DMS 273 treated with DMSO at 0.1 percent for 48 hours (cell line): ENCODE measurements around the gene APC.

ENCODE experiments used
- DNase-seq: peaks from one replicate; lab custom pipeline; 2025; lab: John Stamatoyannopoulos, UW

The APC gene

DNA sequence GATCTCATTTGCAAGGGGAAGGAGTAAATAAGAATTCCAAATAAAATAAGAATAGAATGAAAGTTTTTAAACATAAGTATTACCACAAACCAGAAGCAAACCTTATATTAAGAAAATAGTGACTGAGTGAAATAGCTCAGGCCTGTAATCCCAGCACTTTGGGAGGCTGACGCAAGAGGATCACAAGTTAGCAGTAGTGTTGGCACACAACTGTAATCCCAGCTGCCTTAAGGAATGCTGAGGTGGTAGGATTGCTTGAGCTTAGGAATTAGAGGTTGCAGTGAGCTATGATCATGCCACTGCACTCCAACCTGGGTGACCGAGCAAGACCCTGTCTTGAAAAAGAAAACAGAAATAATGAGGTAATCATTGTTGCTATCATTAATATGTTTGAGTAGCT lies 47.0 kb downstream of the APC start:
- no peak for DNase-seq

DNA sequence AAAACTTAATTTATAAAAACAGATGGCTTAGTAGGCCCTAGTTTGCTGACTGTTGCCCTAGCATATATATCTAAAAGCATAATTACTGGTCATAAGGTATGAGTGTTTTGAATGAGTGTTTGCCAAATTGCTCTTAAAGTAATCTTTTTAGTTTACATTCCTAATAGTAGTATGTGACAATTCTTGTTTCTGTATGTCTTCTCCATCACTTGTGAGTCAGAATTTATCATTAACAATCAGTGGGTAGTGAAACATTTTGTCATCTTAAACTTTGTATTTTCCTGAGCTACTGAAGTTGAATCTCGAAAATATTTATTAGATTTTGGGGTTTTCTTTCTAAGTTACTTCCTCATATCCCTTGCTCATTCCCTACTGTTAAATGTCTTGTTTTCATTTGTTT lies 49.6 kb downstream of the APC start:
- no peak for DNase-seq

DNA sequence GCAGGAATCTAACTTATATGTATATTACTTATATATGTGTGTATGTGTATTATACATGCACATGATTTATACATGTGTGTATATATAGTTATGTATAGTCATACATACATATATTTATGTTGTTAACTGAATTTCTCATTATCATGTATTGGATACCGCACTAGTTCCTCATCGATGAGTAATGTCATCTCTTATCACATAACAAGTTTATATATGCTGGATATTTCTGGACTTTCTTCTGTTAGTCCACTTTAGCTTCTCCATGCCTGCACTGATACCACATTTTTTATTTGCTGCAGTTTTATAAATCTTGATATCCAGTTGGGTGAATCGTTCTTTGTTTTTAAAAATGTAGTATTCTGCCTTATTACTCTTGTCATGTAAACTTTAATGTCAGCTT lies 50.2 kb downstream of the APC start:
- no peak for DNase-seq

DNA sequence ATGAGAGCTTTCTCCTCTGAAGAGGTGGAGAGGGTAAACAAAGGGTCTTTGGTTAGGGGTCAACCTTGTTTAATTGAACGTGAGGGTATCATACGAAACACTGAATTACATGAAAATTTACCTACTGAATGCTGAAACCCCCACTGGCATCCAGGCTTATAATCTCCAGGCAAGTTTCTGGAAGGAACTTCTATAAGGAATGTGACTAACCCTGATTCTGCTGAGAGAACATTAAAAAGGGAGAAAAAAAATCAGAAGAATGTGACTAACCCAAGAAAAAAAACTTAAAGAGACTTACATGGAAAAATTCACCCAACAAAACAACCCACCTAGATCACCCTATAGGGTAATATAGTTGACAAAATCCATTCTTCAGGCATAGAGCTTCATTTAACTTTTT lies 55.5 kb downstream of the APC start:
- no peak for DNase-seq

DNA sequence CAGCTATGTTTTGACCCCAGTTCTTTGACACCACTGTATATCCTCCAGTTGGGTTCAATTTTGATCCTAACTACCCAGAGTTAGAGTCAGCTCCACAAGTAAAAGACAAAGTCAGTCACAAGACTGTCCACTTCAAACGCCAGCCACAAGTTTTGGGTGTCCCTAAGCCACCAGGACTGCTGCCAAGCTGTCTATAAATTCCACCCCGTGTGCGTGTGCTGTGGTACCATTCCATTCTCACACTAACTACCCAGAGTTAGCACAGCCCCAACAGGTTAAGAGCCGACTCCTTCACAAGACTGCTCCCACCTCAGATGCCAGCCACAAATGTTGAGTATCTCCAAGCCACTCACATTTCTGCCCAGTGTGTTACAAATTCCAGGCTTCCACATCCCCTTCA lies 56.7 kb downstream of the APC start:
- DNase-seq, result no peak

DNA sequence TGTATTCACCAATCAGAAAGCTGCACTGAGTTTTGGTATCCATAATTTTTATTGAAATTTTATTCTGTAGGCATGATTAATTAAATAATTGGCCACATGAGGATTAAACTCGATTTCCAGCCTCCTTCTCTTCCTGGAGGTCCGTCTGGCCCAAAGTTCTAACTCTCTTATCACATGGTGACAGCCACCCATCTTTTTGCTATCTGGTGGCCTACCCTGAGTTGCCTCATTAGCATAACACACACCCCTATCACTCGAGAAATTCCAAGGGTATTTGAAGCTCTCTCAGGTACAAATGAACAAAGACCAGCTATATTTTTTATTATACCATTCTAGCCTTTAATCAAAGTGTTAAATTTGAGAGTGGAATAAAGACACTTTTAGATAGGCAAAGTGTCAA lies 57.7 kb downstream of the APC start:
- DNase-seq, result no peak

DNA sequence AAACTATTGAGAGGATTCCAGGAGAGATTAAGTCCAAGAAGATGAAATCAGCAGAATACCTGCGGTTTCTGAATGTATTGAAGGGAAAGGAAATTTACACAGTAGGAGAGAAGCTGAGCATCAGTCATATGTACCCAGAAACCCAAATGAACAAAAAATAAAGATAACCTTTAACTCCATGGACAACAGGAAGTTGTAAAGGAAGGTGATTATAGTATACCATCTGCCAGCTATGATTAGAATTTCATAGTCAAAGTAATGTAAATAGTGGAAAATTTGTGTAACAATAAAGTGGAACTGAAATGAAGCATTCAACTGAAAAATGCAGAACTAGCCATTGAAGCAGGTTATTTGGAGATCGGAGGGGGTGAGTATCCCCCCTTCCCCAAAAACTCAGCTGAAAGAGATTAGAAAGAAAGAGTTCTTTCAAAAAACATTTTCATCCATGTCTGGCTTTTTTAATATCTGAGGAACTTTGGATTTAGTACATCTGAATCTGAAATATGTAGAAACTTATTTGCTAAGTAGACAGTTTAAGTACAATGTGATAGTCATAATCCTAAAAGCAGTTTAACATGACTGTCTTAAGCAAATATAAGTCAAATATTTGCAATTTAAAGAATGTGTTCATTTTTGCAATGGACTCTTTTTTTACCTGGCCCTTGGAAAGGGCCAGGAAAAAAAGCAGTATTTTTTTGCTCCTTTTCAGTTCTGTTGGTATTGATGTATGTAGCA lies 58.4 kb downstream of the APC start:
- no peak for DNase-seq

DNA sequence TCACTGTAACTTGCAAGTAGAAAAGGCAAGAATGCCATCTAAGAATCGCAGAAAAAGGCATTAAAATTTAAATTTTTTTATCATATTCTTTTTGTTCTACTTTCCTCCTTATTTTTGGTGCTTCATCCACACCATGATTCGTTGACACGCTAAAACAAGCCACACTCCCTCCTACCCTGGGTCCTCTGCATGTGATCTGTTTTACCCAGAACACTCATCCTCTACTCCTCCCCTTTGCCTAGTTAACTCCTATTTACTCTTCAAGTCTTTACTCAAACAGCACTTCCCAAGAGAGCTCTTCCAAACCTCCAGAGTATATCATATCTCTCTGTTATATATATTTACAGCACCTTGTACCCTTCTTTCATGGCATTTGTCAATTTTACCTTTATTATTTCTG lies 62.0 kb downstream of the APC start:
- no peak for DNase-seq

DNA sequence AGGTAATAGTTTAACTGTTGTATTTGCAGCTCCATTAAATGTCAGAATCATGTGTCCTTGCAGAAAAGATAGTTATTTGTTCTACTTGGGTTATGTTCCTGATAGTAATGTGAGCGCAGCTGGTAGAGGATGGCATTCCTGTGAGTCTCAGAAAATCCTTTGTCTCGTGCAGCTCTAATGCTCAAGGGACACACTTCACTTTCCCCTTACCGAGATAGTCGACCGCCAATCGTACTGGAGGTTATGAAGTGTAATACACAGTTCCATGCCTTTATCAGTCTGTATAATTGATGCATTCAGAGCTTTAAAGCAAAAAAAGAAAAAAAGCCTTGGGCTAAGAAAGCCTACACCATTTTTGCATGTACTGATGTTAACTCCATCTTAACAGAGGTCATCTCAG lies 63.2 kb downstream of the APC start:
- DNase-seq, result no peak

DNA sequence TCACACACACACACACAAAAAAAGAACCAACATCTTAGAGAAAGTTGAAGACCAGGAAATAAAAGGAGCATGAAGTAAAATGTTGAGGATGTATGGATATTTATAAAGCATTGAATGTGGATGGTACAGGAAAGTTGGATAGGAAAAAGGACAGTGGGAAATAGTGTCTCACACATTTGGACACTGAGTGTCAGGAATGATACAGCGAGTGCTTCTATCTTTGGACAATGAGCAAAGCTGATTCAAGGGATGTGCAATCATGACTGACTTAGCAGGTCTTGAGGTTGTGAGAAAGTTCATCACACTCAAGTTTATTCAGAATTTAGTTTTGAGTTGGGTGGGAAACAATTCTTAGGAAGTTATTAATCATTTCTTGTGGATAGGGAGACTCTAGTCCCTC lies 73.3 kb downstream of the APC start:
- DNase-seq, result no peak

DNA sequence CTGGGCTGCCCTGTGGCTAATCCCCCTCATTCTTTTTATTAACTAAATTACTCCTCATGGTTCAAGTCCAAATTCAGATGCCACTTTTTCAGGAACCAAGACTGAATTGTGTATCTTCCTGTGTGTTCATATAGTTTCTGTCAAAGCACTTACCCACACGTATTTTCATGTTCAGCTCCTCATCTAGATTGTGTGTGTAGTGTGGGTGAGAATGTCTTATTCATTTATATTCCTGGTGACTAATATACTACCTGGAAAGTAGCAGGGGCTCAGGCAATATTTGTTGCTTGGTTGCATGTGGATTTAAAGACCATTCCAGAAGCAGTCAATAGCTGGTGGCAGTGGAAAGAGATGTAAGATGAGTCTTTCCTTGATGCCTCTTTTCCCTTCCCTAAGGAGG lies 74.9 kb downstream of the APC start:
- no peak for DNase-seq

DNA sequence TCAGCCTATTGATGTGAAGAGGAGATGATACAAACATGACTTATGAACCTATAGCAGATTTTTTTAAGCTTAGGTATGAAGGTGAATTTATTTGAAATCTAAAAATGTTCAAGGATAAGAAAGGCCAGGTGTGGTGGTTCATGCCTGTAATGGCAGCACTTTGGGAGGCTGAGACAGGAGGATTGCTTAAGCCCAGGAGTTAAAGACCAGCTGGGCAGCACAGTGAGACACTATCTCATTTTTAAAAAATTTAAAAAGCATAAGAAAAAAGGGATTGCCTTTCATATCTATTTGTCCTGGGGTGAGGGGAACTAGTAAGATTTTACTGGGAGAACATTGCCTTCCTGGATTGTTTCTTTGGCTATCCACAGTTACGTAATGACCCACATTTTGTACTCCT lies 82.6 kb downstream of the APC start:
- DNase-seq, result no peak

DNA sequence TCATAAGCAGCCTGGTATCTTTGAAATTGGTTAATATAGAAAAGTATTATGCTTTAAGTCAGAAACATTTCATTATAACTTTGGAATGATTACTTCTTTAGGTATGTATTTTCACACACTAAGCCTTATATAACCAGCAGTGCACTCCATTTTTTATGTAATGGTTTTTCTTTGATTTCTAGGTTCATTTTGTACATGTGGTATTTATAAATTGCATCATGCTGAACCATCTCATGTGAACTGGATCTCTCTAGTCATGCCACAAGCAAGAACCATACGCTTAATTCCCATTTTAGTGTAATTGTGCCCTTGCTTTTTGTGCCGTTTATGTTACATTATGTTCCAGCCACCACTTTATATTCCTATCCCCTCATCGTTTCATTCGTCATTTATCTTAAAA lies 84.8 kb downstream of the APC start:
- DNase-seq, result no peak

DNA sequence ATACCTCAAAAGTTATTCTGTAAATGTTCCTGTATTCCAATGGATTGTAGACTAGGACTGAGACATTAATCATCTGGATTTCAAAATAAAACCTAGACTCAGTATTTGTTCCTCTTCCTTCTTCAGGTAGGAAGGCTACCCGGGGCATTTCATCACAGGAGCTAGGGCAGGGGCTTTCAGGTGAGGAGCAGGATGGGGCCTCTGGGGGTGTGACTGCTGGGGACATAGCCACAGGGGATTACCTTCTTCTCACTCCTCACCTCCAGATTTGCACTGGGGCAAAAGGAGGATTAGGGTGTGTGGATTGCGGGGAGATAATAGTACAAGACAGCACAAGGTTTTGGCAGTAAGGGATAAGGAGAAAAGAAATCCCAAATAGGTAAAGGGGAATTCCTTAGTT lies 85.5 kb downstream of the APC start:
- DNase-seq, result no peak

DNA sequence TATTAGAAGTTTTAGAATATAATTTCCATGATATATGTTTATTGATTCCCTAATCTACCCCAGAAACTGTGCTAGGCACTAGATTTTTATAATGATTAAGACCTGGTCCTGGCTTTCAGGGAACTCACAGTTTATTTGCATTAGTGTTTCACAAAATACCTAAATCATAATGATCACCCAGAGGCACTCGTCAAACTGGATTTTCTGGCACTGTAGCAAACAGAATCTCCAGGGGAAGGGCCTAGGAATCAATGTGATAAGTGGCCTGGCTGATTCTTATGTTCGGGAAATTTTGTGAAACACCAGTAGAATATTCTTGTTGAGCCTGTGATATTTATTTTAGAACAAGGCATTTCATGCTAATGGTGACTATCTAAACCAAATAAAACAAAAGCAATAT lies 86.0 kb downstream of the APC start:
- no peak for DNase-seq

DNA sequence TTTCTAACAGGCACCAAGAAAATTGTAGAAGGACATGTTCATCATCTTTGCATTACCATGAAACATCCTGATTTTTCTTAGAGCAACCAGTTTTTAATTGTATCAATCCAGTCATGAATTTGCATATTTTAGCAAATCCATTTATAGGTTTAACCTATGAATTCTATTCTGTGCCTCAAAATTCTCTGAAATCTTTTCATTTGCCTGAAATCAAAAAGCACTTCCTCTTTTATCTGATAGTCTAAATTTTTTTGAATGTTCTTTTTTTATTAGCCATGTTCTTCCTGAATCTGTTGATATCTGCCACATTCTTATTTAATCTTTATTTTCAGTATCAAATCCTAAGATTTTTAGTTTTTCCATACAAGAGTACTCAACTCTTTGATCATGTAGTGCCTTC lies 86.5 kb downstream of the APC start:
- no peak for DNase-seq

DNA sequence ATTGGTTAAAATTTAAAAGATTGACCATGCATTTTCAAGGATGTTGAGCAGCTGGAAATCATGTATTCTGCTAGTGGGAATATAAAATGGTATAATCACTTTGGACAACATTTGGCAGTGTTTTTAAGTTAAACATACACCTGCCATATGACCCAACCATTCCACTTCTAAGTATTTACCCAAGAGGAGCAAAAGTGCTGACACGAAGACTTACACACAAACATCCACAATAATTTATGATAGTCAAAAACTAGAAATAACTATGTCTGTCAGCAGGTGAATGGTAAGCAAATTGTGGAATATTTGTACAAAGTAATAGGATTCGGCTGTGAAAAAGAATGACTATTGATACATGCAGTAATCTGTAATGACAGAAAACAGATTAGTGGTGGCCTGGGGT lies 92.7 kb downstream of the APC start:
- DNase-seq, result no peak

DNA sequence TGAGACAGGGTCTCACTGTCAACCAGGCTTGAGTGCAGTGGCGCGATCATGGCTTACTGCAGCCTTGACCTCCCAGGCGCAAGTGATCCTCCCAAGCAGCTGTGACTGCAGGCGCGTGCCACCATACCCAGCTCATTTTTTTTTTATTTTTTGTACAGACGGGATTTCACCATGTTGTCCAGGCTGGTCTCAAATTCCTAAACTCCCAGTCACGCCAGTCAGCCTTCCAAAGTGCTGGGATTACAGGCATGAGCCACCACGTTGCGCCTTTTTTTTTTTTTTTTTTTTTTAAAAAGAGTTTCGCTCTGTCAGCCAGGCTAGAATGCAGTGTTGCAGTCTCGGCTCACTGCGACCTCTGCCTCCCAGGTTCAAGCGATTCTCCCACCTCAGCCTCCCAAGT lies 96.3 kb downstream of the APC start:
- no peak for DNase-seq

DNA sequence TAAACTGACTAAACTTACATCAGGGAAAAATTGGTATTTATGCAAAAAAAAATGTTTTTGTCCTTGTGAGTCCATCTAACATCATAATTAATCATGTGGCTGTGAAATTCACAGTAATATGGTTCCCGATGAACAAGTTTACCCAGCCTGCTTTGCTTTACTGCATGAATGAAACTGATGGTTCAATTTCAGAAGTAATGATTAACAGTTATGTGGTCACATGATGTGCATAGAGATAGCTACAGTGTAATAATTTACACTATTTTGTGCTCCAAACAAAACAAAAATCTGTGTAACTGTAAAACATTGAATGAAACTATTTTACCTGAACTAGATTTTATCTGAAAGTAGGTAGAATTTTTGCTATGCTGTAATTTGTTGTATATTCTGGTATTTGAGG lies 106.8 kb downstream of the APC start:
- DNase-seq, result no peak

DNA sequence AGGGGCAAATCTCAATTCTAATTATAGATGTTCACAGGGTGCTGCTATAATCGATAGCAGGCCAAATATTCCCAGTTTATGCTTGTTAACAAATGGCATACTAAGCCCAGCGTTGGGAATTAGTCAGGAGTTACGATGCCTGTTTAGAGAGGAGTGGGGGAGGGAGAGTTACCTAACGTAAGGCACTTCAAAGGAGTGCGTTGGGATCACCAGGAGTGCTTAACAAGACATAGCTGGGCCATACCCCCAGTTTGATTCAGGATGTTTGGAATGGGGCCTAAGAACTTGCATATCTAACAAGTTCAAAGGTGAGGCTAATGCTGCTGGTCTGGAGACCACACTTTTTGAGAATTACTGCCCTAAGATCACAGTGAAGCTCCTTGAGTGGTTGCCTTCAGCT lies 108.9 kb downstream of the APC start:
- no peak for DNase-seq

DNA sequence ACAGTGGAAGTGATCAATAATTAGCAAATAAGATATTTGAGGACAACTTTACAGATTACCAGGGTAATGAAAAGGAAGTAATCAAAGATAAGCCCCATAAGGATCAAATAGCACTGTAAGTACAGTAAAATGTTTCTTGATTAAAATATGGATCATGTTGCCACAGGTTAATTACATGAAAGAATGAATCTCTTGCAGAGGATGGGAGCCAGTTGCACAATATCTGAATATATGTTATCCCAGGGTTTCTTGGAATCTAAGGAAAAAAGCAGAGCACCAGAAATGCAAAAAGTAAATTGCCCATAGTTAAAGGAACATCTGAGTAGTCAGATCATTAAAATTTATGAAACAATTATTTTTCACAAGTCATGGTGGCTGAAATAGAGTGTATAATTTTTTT lies 109.6 kb downstream of the APC start:
- DNase-seq, result no peak

DNA sequence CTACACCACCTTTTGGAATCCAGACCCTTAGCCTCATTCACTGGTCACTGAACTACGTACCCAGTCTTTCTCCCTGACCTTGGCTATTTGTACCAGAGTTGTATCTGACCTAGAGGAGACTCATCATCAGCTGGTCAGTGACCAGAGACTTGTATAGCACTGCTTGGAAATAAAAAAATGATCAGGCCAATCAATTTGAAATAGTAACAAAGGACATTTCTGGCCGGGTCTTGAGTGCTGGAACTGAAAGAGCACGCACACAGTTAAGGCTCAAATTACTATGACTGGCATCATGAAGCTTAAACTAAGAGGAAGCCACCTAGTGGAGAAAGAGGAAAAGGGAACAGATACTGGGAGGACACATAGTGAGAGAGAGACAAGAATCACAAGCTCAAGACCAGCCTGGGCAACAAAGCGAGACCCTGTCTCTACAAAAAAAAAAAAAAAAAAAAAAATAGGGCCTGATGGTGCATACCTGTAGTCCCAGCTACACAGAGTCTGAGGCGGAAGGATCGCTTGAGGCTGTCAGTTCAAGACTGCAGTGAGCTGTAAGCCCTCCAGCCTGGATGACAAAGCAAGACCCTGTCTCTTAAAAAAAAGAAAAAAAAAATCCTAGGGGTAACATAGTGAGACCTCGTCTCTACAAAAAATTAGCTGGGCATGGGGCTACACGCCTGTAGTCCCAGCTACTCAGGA lies 110.6 kb downstream of the APC start:
- DNase-seq, result peak; percentile 71

DNA sequence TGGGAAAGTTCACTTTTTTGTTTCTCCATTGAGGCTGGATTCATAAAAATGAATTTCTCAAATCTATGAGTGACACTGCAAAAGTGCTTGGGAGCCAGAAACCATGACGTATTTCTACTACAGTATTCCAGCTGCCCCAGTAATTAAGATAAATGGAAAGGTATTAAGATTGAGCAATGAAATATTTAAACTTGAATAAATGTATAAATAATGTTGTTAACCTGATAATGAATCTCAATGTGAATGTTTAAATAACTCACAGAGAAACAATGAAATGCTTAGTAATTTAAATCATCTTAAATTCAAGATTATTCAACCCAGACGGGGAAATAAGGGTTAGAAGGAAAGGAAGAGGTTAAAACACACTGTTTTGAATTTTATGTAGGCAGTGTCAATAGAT lies 112.2 kb downstream of the APC start:
- DNase-seq, result no peak

DNA sequence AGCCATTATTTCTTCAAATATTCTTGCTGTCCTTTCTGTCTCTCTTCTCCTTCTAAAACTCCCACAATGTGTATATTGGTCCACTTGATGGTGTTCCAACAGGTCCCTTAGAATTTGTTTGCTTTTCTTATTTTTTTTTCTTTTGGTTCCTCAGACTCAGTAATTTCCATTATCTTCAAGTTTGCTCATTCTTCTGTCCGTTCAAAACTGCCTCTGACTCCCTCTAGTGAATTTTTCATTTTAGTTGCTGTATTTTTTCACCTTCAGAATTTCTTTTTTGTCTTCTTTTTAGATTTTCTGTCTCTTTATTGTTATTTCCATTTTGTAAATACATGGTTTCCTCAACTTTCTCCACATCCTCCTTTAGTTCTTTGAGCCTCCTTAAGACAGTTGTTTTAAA lies 117.0 kb downstream of the APC start:
- DNase-seq, result no peak
